HepG2 (cell line): Measurements from ENCODE around the gene TMPO. TPM values are rescaled to one million over a fixed set of nuclear protein-coding genes. Genes with fewer than 3 reads are reported as not detected.
A peak's percentile ranks its signal among the peaks of the same experiment; 100 is the strongest.

Source experiments
- ATAC-seq: fragments of 200-7000 bp; cut with Tn5 transposase; 3 replicates; pipeline ENCODE4 v1.9.1; 2020; ENCODE audit warnings: mild to moderate bottlenecking, moderate library complexity
- BruUV-seq: library from RNA; stranded (reverse); fragments of 400-500 nt; replicated peaks from 2 replicates; lab custom pipeline; 2021; lab: Mats Ljungman, UMichigan
- CTCF ChIA-PET: fragments of 300-600 bp; formaldehyde crosslinking; extraction: SDS; loops from one replicate; lab custom pipeline; 2021; ENCODE audit warnings: low total read pairs, inconsistent platforms, low intra/inter-chr PET ratio; lab: Yijun Ruan, JAX
- POLR2A ChIA-PET: fragments of 350-600 bp; sonication (Branson Sonifier 250); formaldehyde crosslinking; loops from one replicate; lab custom pipeline; 2020; ENCODE audit warnings: antibody characterized with exemption, inconsistent platforms; lab: Yijun Ruan, JAX
- DNase-seq: peaks from one replicate; pipeline ENCODE4 v3.0.0-alpha.2; 2015; ENCODE audit warnings: low spot score
- FAIRE-seq: peaks from 3 replicates; lab custom pipeline; 2011; peaks lifted over from hg19 to GRCh38; lab: Jason Lieb, UNC
- H2AFZ ChIP-seq: one replicate; pipeline ENCODE4 v1.6.1; 2011; ENCODE audit warnings: low read length, inconsistent platforms
- H3K27ac ChIP-seq: fragments of 300-600 bp; 3 replicates; pipeline ENCODE4 v1.8.0; 2011; ENCODE audit warnings: mixed run types, mild to moderate bottlenecking, mixed read lengths, low read length, inconsistent platforms; ENCODE audit not compliant: insufficient read depth; ENCODE audit errors: extremely low read length
- H3K27me3 ChIP-seq, 2 experiments: fragments of 200-600 bp in 1 of 2; 2 replicates in 1 of 2; 3 replicates in 1 of 2; pipeline versions ENCODE4 v1.6.0 to v1.8.0; 2011; ENCODE audit warnings: low read length in 2 of 2, mild to moderate bottlenecking in 2 of 2, moderate library complexity in 2 of 2, inconsistent platforms in 1 of 2; ENCODE audit not compliant: insufficient read depth in 2 of 2, control insufficient read depth in 1 of 2
- H3K36me3 ChIP-seq, 2 experiments: fragments of 200-600 bp in 1 of 2; replicated peaks in 1 of 2; 2 replicates in 1 of 2; 3 replicates in 1 of 2; pipeline versions ENCODE4 v1.5.1 to v1.8.0; 2011; ENCODE audit warnings: low read length in 2 of 2, inconsistent platforms in 1 of 2; ENCODE audit not compliant: insufficient read depth in 2 of 2, control insufficient read depth in 1 of 2
- H3K4me1 ChIP-seq: 2 replicates; pipeline ENCODE4 v1.5.1; 2012; ENCODE audit warnings: low read length, inconsistent platforms; ENCODE audit not compliant: insufficient read depth
- H3K4me2 ChIP-seq: 2 replicates; pipeline ENCODE4 v1.6.0; 2011; ENCODE audit warnings: low read depth, low read length, inconsistent platforms
- H3K4me3 ChIP-seq, 3 experiments: fragments of 200-600 bp in 1 of 3; sonication (generic), shearing (Covaris generic) in 1 of 3; replicated peaks in 1 of 3; 2 replicates each; pipeline ENCODE4 v1.5.1; 2011 to 2016; ENCODE audit warnings: low read length in 3 of 3, inconsistent platforms in 2 of 3, low read depth in 2 of 3, mild to moderate bottlenecking in 2 of 3, control low read depth in 1 of 3, mixed read lengths in 1 of 3; ENCODE audit not compliant: insufficient read depth in 1 of 3
- H3K79me2 ChIP-seq: one replicate; pipeline ENCODE4 v1.6.1; 2011; ENCODE audit warnings: low read length, inconsistent platforms; ENCODE audit not compliant: insufficient read depth
- H3K9ac ChIP-seq: 2 replicates; pipeline ENCODE4 v1.6.0; 2011; ENCODE audit warnings: mild to moderate bottlenecking, low read depth, low read length, inconsistent platforms; ENCODE audit not compliant: insufficient read depth
- H3K9me3 ChIP-seq: 2 replicates; pipeline ENCODE4 v1.5.1; 2012; ENCODE audit warnings: mild to moderate bottlenecking, low read length
- H4K20me1 ChIP-seq: 2 replicates; pipeline ENCODE4 v1.6.0; 2011; ENCODE audit warnings: inconsistent platforms, mild to moderate bottlenecking, low read length, moderate library complexity; ENCODE audit not compliant: insufficient read depth
- ARID3A ChIP-seq: IDR thresholded peaks from 2 replicates; pipeline ENCODE4 v1.6.1; 2012; ENCODE audit warnings: low read depth, low read length, improper control_type of control experiment
- HMGA1 ChIP-seq: sonication (generic); formaldehyde crosslinking; conservative IDR thresholded peaks from 2 replicates; pipeline ENCODE4 v1.4.0; 2020; ENCODE audit warnings: missing genetic modification reagents
- MAZ ChIP-seq, 2 experiments: sonication (generic) in 1 of 2; formaldehyde crosslinking in 1 of 2; IDR thresholded peaks; 2 replicates each; pipeline versions ENCODE4 v1.5.0 to v1.6.1; 2012 to 2020; ENCODE audit warnings: low read depth in 2 of 2, mild to moderate bottlenecking in 2 of 2, borderline replicate concordance in 1 of 2, improper control_type of control experiment in 1 of 2, low read length in 1 of 2, missing genetic modification reagents in 1 of 2, moderate library complexity in 1 of 2
- MLX ChIP-seq: IDR thresholded peaks from 2 replicates; pipeline ENCODE4 v1.6.1; 2016
- NFYB ChIP-seq: sonication (generic); formaldehyde crosslinking; IDR thresholded peaks from 2 replicates; pipeline ENCODE4 v1.4.0; 2020; ENCODE audit warnings: missing genetic modification reagents
- RARA ChIP-seq: IDR thresholded peaks from 2 replicates; pipeline ENCODE4 v1.6.1; 2016; ENCODE audit warnings: missing genetic modification reagents, missing compliant biosample characterization
- RFX1 ChIP-seq: fragments of 450-650 bp; IDR thresholded peaks from 2 replicates; pipeline ENCODE4 v1.6.1; 2017
- RXRB ChIP-seq: IDR thresholded peaks from 2 replicates; pipeline ENCODE4 v1.6.1; 2016; ENCODE audit warnings: borderline replicate concordance, missing genetic modification reagents, missing compliant biosample characterization
- SMAD1 ChIP-seq: sonication (generic); formaldehyde crosslinking; IDR thresholded peaks from 2 replicates; pipeline ENCODE4 v1.4.0; 2020; ENCODE audit warnings: missing genetic modification reagents, low read depth, mild to moderate bottlenecking, borderline replicate concordance
- SOX5 ChIP-seq: IDR thresholded peaks from 2 replicates; pipeline ENCODE4 v1.6.1; 2016; ENCODE audit warnings: borderline replicate concordance
- TFAP4 ChIP-seq: sonication (generic); IDR thresholded peaks from 2 replicates; pipeline ENCODE4 v1.6.1; 2016; ENCODE audit warnings: low read depth, borderline replicate concordance
- TFE3 ChIP-seq: IDR thresholded peaks from 2 replicates; pipeline ENCODE4 v1.6.1; 2016
- ZBTB33 ChIP-seq: sonication (generic); formaldehyde crosslinking; IDR thresholded peaks from 2 replicates; pipeline ENCODE4 v1.4.0; 2020; ENCODE audit warnings: missing genetic modification reagents
- ZNF234 ChIP-seq: sonication (generic); formaldehyde crosslinking; conservative IDR thresholded peaks from 2 replicates; pipeline ENCODE4 v1.5.1; 2020; ENCODE audit warnings: mild to moderate bottlenecking, missing genetic modification reagents
- ZNF335 ChIP-seq: sonication (generic); formaldehyde crosslinking; IDR thresholded peaks from 2 replicates; pipeline ENCODE4 v1.4.0; 2020; ENCODE audit warnings: missing genetic modification reagents
- ZNF570 ChIP-seq: sonication (generic); formaldehyde crosslinking; IDR thresholded peaks from 2 replicates; pipeline ENCODE4 v1.4.0; 2020; ENCODE audit warnings: mild to moderate bottlenecking, missing genetic modification reagents, borderline replicate concordance
- ZNF788 ChIP-seq: sonication (generic); formaldehyde crosslinking; IDR thresholded peaks from 2 replicates; pipeline ENCODE4 v1.5.0; 2020; ENCODE audit warnings: mild to moderate bottlenecking, missing genetic modification reagents, borderline replicate concordance
- ZNF879 ChIP-seq: sonication (generic); formaldehyde crosslinking; IDR thresholded peaks from 2 replicates; pipeline ENCODE4 v1.8.1; 2023; ENCODE audit warnings: missing genetic modification reagents
- WGBS: methylation state at CpG from one replicate; pipeline ENCODE4 v1.1.6; 2017; ENCODE audit warnings: low lambda C conversion rate; 5-methylcytosine and 5-hydroxymethylcytosine counted together
- in situ Hi-C: cut with HindIII; loops from 2 replicates; pipeline ENCODE4 v1.10.0; 2017; ENCODE audit warnings: low pct_unique_long_range_greater_than_20kb; ENCODE audit not compliant: extremely low pct_ligation_motif_present
- intact Hi-C: fragments of 100-400 bp; cut with micrococcal nuclease; formaldehyde crosslinking; loops from one replicate; pipeline ENCODE4 v1.10.0; 2022; ENCODE audit not compliant: unreplicated experiment
- polyA plus RNA-seq, 8 experiments: library from polyadenylated mRNA; depleted of rRNA in 3 of 8; stranded (reverse) in 7 of 8; unstranded in 1 of 8; fragments of >200 nt; fragmentation: Illumina TruSeq in 4 of 8; extraction: Trizol in 4 of 8; gene quantifications; 2 replicates each; pipeline versions ENCODE4 v1.2.1 to v1.2.3, GENCODE V29; 2011 to 2016; ENCODE audit warnings: low read depth in 4 of 8, missing spikeins in 1 of 8, mixed read lengths in 1 of 8; ENCODE audit not compliant: insufficient read depth in 1 of 8
- total RNA-seq, 5 experiments: library from RNA; depleted of rRNA; stranded (reverse); fragments of >200 nt; fragmentation: Illumina TruSeq; extraction: Trizol; gene quantifications; 2 replicates each; pipeline ENCODE4 v1.2.3, GENCODE V29; 2016; ENCODE audit warnings: low read depth in 1 of 5

Gene TMPO
- total and polyA plus RNA-seq, 2 of the 13 experiments (the other 11 are each of a cell fraction or from before 2014, with no cell fraction given): 24.2 to 167 TPM

GRCh38 chr12:98574110-98574509 is 58.7 kb downstream of the TMPO start:
- no peaks in the 10 kb centered on the region for H3K36me3 ChIP-seq
- intact Hi-C loops: no loop called here
- H3K9me3 ChIP-seq: no peaks in the 10 kb centered on the region
- H3K27ac ChIP-seq: peak overlapping the region; percentile 55
- ATAC-seq (peak; percentile 86), DNase-seq (peak; percentile 79), FAIRE-seq (peak; percentile 56)
- BruUV-seq: no TSS peak
- in situ Hi-C loops: no loop called here
- H3K27me3 ChIP-seq: no peaks in the 10 kb centered on the region
- H3K4me1 ChIP-seq: peaks cover 38% of the 10 kb centered on the region
- no peak overlapping the region for H3K9ac ChIP-seq
- WGBS: 0% methylated on average over 1 of the region's 1 CpG
- POLR2A ChIA-PET: interaction anchor here (1.4 kb wide), 1 partner anchor 19 kb away, joined by 5 read pairs; the partner anchor contains the start of gene SLC25A3
- H2AFZ ChIP-seq: no peak overlapping the region
- CTCF ChIA-PET: no interaction called here
- no peaks in the 10 kb centered on the region for H4K20me1 ChIP-seq
- H3K4me2 ChIP-seq: peak overlapping the region; percentile 55
- no peak overlapping the region; a peak in 1 of 6 replicates for H3K4me3 ChIP-seq
- no peaks in the 10 kb centered on the region for H3K79me2 ChIP-seq
- TF ChIP-seq RARA (CRISPR knock-in tag) (peak; percentile 44; the same call in 1 of the 2 replicates), HMGA1 (CRISPR knock-in tag) (no peak), SOX5 (peak; percentile 46; the same call in 1 of the 2 replicates), ZNF335 (CRISPR knock-in tag) (no peak), ZBTB33 (CRISPR knock-in tag) (no peak), ZNF879 (CRISPR knock-in tag) (no peak), ZNF234 (CRISPR knock-in tag) (no peak), MLX (0 out of 2 replicates have a peak, but pooled peaks have one; percentile 21), NFYB (CRISPR knock-in tag) (no peak), SMAD1 (CRISPR knock-in tag) (no peak), MAZ (IDR thresholded peaks at IDR 0.05; ENCODE audit: borderline replicate concordance, low read depth, low read length) (no peak), MAZ (CRISPR knock-in tag; IDR thresholded peaks at IDR 0.05; ENCODE audit: low read depth) (no peak), ARID3A (peak; percentile 46; the same call in 1 of the 2 replicates), ZNF788 (CRISPR knock-in tag) (no peak), RFX1 (no peak), TFAP4 (no peak), ZNF570 (no peak), RXRB (CRISPR knock-in tag) (0 out of 2 replicates have a peak, but pooled peaks have one; percentile 18), TFE3 (CRISPR knock-in tag) (no peak)
